ENCODE measurements around the gene THADA.

DNA sequence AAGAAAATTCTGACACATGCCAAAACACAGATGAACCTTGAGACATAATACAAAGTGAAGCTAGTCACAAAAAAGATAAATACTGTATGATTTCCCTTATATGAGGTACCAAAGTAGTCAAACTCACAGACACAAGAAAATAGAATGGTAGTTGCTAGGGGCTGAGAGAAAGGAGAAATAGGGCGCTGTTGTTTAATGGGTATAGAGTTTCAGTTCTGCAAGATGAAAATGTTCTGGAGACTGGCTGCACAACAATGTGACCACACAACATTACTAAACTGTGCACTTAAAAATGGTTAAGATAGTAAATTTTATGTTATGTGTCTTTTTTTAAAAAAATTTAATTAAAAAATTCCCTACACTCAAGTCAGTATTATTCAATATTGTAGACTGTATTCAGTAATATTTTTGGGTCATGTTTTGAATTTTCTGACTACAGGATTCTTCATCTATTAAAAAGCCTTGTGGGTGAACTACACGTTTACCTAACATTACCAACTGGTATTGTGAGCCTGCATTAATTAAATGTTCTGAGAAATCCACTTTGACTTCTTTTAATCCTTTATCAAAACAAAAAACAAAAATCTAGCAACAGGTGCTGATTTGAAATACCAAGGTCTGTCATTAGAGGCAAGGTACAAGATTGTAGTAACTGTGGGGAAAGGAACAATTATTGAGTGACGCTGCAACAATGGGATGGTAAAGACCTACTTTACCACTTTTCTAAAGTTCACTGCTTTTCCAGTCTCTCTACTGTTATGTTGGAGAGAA, 228.6 kb downstream of the THADA start:
- TF ChIP-seq, protein P1, sequence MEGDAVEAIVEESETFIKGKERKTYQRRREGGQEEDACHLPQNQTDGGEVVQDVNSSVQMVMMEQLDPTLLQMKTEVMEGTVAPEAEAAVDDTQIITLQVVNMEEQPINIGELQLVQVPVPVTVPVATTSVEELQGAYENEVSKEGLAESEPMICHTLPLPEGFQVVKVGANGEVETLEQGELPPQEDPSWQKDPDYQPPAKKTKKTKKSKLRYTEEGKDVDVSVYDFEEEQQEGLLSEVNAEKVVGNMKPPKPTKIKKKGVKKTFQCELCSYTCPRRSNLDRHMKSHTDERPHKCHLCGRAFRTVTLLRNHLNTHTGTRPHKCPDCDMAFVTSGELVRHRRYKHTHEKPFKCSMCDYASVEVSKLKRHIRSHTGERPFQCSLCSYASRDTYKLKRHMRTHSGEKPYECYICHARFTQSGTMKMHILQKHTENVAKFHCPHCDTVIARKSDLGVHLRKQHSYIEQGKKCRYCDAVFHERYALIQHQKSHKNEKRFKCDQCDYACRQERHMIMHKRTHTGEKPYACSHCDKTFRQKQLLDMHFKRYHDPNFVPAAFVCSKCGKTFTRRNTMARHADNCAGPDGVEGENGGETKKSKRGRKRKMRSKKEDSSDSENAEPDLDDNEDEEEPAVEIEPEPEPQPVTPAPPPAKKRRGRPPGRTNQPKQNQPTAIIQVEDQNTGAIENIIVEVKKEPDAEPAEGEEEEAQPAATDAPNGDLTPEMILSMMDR (IDR thresholded peaks at IDR 0.05), result no peak
- TF ChIP-seq POLR2A (IDR thresholded peaks at IDR 0.05), result no peak

Data from thyroid gland (tissue), 4 donors.